GM12864 (cell line): ENCODE measurements around the gene PACRG.

Experiments
- DNase-seq: peaks from one replicate; pipeline ENCODE4 v3.0.0-alpha.2; 2011; ENCODE audit warnings: low read depth
- H3K4me3 ChIP-seq: 2 replicates; pipeline ENCODE4 v1.5.1; 2011; ENCODE audit warnings: mild to moderate bottlenecking, low read depth, low read length, control low read depth
- CTCF ChIP-seq: IDR thresholded peaks from 2 replicates; pipeline ENCODE4 v1.5.1; 2011; ENCODE audit warnings: low read depth, mild to moderate bottlenecking, moderate library complexity, low read length, control low read depth, inconsistent platforms; ENCODE audit errors: missing control alignments

The PACRG gene

GRCh38 chr6:163036160-163036645 lies 308.4 kb downstream of the PACRG start:
- H3K4me3 ChIP-seq = no peak overlapping the region
- no peak for DNase-seq
- TF ChIP-seq CTCF = no peak

GRCh38 chr6:163038317-163038716 lies 310.5 kb downstream of the PACRG start:
- DNase-seq = no peak
- TF ChIP-seq CTCF = no peak
- H3K4me3 ChIP-seq = no peak overlapping the region

GRCh38 chr6:163048345-163048744 lies 320.6 kb downstream of the PACRG start:
- no peak overlapping the region for H3K4me3 ChIP-seq
- no peak for DNase-seq
- TF ChIP-seq CTCF = no peak

- DNase-seq = no peak
- no peak overlapping the region for H3K4me3 ChIP-seq
- no peak for TF ChIP-seq CTCF
These were observed 326.0 kb downstream of the PACRG start for GRCh38 chr6:163053667-163054344.

GRCh38 chr6:163054641-163055040 lies 326.9 kb downstream of the PACRG start:
- DNase-seq = no peak
- H3K4me3 ChIP-seq = no peak overlapping the region
- no peak for TF ChIP-seq CTCF

- TF ChIP-seq CTCF = no peak
- no peak for DNase-seq
- H3K4me3 ChIP-seq = no peak overlapping the region
These were observed 329.5 kb downstream of the PACRG start for GRCh38 chr6:163057260-163057659.

- H3K4me3 ChIP-seq = no peak overlapping the region
- no peak for DNase-seq
These were observed 335.0 kb downstream of the PACRG start for GRCh38 chr6:163062790-163063189.

More at GRCh38 chr6:163062790-163063189, 335.0 kb downstream of the PACRG start:
- TF ChIP-seq CTCF = no peak
